ENCODE measurements around the gene SPOPL. TPM values are rescaled to one million over a fixed set of nuclear protein-coding genes. Genes with fewer than 3 reads are reported as not detected.

Gene SPOPL
- polyA plus RNA-seq, 1 of the 3 experiments (the other 2 are of a cell fraction), result 4.5 TPM

DNA sequence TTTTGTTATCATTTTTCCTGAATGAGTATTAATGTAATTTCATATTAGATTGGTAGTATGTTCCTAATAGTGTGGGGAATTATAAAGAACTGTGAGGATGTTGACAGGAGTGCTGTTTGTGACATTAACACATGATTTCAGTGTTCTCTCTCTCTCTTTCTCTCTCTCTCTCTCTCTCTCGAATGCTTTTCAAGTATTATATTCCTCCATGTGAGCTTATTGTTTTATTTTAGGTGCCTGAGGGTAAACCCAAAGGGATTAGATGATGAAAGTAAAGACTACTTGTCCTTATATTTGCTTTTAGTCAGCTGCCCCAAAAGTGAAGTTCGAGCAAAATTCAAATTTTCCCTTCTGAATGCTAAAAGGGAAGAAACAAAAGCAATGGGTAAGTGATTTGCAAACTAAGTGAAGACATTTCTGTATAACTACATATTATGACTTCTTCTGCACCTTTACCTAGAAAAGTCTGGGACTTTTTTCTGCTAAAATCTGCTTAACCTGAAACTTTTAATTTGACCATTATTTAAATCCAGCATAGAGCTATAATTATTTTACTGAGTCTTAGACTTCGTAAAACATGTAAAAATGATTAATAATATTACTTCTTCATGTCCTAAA, 49.2 kb downstream of the SPOPL start:
- H2AFZ ChIP-seq (ENCODE audit: low read depth), result no peak overlapping the region
- peaks cover 25 to 35% of the 10 kb centered on the region in 2 experiments for H3K36me3 ChIP-seq (replicated peaks in 1 of 2; ENCODE audit: control insufficient read depth in 1 of 2, insufficient read depth in 2 of 2, low read length in 1 of 2)
- ChIA-PET POLR2A (no interaction called here), CTCF (no interaction called here)
- no peaks in the 10 kb centered on the region for H3K27me3 ChIP-seq (ENCODE audit: insufficient read depth)
- H3K9me3 ChIP-seq, result no peaks in the 10 kb centered on the region
- no peak overlapping the region for H3K9ac ChIP-seq
- 0 out of 2 replicates have a peak, but pooled peaks cover 4% of the 10 kb centered on the region for H4K20me1 ChIP-seq (ENCODE audit: insufficient read depth)
- H3K9me2 ChIP-seq, result no peaks in the 10 kb centered on the region
- H3K4me1 ChIP-seq (ENCODE audit: control insufficient read depth in 1 of 2, insufficient read depth in 2 of 2, low read depth in 1 of 2, low read length in 1 of 2), result peaks cover 0 to 5% of the 10 kb centered on the region in 2 experiments; a peak in 1 of 4 replicates
- no peak for TF ChIP-seq ELF1 (IDR thresholded peaks at IDR 0.05)
- no peak for TF ChIP-seq YY1 (IDR thresholded peaks at IDR 0.05; ENCODE audit: low read depth)
- TF ChIP-seq FOXM1 (IDR thresholded peaks at IDR 0.05; ENCODE audit: low read depth), result no peak
- TF ChIP-seq RFX5 (IDR thresholded peaks at IDR 0.05; ENCODE audit: low read length), result no peak
- TF ChIP-seq SIN3A (IDR thresholded peaks at IDR 0.05; ENCODE audit: borderline replicate concordance, low read depth, low read length), result no peak
- no peak for TF ChIP-seq FOXJ3 (CRISPR knock-in tag; IDR thresholded peaks at IDR 0.05)
- no peaks in the 10 kb centered on the region for H3F3A ChIP-seq (replicated peaks; ENCODE audit: insufficient read depth)
- peaks cover 16% of the 10 kb centered on the region for H3K79me2 ChIP-seq (ENCODE audit: insufficient read depth)
- H3K27ac ChIP-seq (ENCODE audit: low read depth in 2 of 2, low read length in 1 of 2), result no peak overlapping the region
- no peak overlapping the region for H3K4me3 ChIP-seq (ENCODE audit: low read depth in 2 of 2, low read length in 1 of 2)
- 89% methylated on average over 3 of the region's 3 CpGs for WGBS (ENCODE audit: low lambda C conversion rate)
- H3K4me2 ChIP-seq, result no peak overlapping the region
- no peak for DNase-seq

DNA sequence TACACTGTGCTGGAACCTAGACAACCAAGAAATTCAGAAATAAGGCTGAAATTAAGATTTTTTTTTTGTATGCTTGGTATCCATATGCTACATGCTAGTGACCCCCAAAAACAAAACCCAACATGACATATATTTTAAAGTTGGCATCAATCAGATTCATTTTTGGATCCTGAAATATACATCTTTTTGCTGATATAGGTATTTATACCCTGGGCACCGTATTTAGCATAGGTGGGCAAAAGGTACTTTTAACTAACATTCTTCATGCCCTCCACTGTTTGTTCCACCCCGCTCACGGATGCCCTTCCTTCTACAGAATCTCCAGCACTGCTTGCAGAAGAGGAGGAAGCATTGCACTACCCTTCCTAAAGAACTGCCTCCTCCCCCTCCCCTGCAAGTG, 52.6 kb downstream of the SPOPL start:
- Histone ChIP-seq H3K4me2 (no peak overlapping the region), H3K36me3 (replicated peaks in 1 of 2; ENCODE audit: control insufficient read depth in 1 of 2, insufficient read depth in 2 of 2, low read length in 1 of 2) (peaks cover 33 to 57% of the 10 kb centered on the region in 2 experiments), H4K20me1 (ENCODE audit: insufficient read depth) (0 out of 2 replicates have a peak, but pooled peaks cover 3% of the 10 kb centered on the region), H3K79me2 (ENCODE audit: insufficient read depth) (peaks cover 6% of the 10 kb centered on the region; the same call in 1 of the 2 replicates), H3K9ac (no peak overlapping the region), H3K4me3 (ENCODE audit: low read depth in 2 of 2, low read length in 1 of 2) (no peak overlapping the region), H2AFZ (ENCODE audit: low read depth) (no peak overlapping the region), H3K27ac (ENCODE audit: low read depth in 2 of 2, low read length in 1 of 2) (no peak overlapping the region), H3K27me3 (ENCODE audit: insufficient read depth) (no peaks in the 10 kb centered on the region), H3F3A (replicated peaks; ENCODE audit: insufficient read depth) (no peaks in the 10 kb centered on the region), H3K9me2 (no peaks in the 10 kb centered on the region), H3K4me1 (ENCODE audit: control insufficient read depth in 1 of 2, insufficient read depth in 2 of 2, low read depth in 1 of 2, low read length in 1 of 2) (no peaks in the 10 kb centered on the region; a peak in 1 of 4 replicates), H3K9me3 (no peaks in the 10 kb centered on the region)
- ChIA-PET POLR2A (interaction anchor here (0.6 kb wide), 1 partner anchor 122 kb away, joined by 3 read pairs; no protein-coding TSS in a partner anchor), CTCF (interaction anchor here (1.0 kb wide), 1 partner anchor 12 kb away, joined by 3 read pairs; no protein-coding TSS in a partner anchor)
- 97% methylated on average over 3 of the region's 3 CpGs for WGBS (ENCODE audit: low lambda C conversion rate)
- TF ChIP-seq RFX5 (IDR thresholded peaks at IDR 0.05; ENCODE audit: low read length) (no peak), FOXM1 (IDR thresholded peaks at IDR 0.05; ENCODE audit: low read depth) (no peak), SMC3 (IDR thresholded peaks at IDR 0.05; ENCODE audit: low read depth, low read length) (no peak), SIN3A (IDR thresholded peaks at IDR 0.05; ENCODE audit: borderline replicate concordance, low read depth, low read length) (no peak)
- TF ChIP-seq, protein P1, sequence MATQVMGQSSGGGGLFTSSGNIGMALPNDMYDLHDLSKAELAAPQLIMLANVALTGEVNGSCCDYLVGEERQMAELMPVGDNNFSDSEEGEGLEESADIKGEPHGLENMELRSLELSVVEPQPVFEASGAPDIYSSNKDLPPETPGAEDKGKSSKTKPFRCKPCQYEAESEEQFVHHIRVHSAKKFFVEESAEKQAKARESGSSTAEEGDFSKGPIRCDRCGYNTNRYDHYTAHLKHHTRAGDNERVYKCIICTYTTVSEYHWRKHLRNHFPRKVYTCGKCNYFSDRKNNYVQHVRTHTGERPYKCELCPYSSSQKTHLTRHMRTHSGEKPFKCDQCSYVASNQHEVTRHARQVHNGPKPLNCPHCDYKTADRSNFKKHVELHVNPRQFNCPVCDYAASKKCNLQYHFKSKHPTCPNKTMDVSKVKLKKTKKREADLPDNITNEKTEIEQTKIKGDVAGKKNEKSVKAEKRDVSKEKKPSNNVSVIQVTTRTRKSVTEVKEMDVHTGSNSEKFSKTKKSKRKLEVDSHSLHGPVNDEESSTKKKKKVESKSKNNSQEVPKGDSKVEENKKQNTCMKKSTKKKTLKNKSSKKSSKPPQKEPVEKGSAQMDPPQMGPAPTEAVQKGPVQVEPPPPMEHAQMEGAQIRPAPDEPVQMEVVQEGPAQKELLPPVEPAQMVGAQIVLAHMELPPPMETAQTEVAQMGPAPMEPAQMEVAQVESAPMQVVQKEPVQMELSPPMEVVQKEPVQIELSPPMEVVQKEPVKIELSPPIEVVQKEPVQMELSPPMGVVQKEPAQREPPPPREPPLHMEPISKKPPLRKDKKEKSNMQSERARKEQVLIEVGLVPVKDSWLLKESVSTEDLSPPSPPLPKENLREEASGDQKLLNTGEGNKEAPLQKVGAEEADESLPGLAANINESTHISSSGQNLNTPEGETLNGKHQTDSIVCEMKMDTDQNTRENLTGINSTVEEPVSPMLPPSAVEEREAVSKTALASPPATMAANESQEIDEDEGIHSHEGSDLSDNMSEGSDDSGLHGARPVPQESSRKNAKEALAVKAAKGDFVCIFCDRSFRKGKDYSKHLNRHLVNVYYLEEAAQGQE (IDR thresholded peaks at IDR 0.05; ENCODE audit: low read depth, low read length), result no peak
- TF ChIP-seq, protein P2, sequence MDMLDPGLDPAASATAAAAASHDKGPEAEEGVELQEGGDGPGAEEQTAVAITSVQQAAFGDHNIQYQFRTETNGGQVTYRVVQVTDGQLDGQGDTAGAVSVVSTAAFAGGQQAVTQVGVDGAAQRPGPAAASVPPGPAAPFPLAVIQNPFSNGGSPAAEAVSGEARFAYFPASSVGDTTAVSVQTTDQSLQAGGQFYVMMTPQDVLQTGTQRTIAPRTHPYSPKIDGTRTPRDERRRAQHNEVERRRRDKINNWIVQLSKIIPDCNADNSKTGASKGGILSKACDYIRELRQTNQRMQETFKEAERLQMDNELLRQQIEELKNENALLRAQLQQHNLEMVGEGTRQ (IDR thresholded peaks at IDR 0.05; ENCODE audit: borderline replicate concordance, low read depth, low read length), result no peak
- DNase-seq, result no peak

Data from SK-N-SH (cell line).